ENCODE measurements around the gene SYNJ1. TPM values are rescaled to one million over a fixed set of nuclear protein-coding genes. Genes with fewer than 3 reads are reported as not detected.
A peak's percentile ranks its signal among the peaks of the same experiment; 100 is the strongest.

Gene SYNJ1
- total RNA-seq, 1 donor = 6.2 TPM

GRCh38 chr21:32653326-32653901, 74.4 kb downstream of the SYNJ1 start:
- H3K4me3 ChIP-seq (ENCODE audit: insufficient read depth, low read length) = no peak overlapping the region
- H3K4me1 ChIP-seq (ENCODE audit: insufficient read depth, low read length) = no peaks in the 10 kb centered on the region
- H3K9me3 ChIP-seq (ENCODE audit: low read depth, low read length) = no peaks in the 10 kb centered on the region
- H2AFZ ChIP-seq (ENCODE audit: low read length) = no peak overlapping the region
- no peak overlapping the region for H3K27ac ChIP-seq (ENCODE audit: low read depth, low read length)
- H3K27me3 ChIP-seq (ENCODE audit: insufficient read depth, low read length) = no peaks in the 10 kb centered on the region
- no peak for DNase-seq (ENCODE audit: insufficient read length, low spot score, missing footprints)
- H3K36me3 ChIP-seq (ENCODE audit: insufficient read depth, low read length) = peaks cover 13% of the 10 kb centered on the region
- no peaks in the 10 kb centered on the region for H3K79me2 ChIP-seq (ENCODE audit: insufficient read depth, low read length)
- H4K20me1 ChIP-seq (ENCODE audit: insufficient read depth, low read length) = no peaks in the 10 kb centered on the region
- H3K4me2 ChIP-seq (ENCODE audit: insufficient read depth, low read length) = no peak overlapping the region
- TF ChIP-seq CTCF (IDR thresholded peaks at IDR 0.05; ENCODE audit: extremely low read depth, low read depth, low read length) = peak; percentile 64

GRCh38 chr21:32648165-32648564, 79.6 kb downstream of the SYNJ1 start:
- H4K20me1 ChIP-seq (ENCODE audit: insufficient read depth, low read length) = no peaks in the 10 kb centered on the region
- no peaks in the 10 kb centered on the region for H3K4me1 ChIP-seq (ENCODE audit: insufficient read depth, low read length)
- H3K79me2 ChIP-seq (ENCODE audit: insufficient read depth, low read length) = no peaks in the 10 kb centered on the region
- H3K27ac ChIP-seq (ENCODE audit: low read depth, low read length) = no peak overlapping the region
- H3K4me2 ChIP-seq (ENCODE audit: insufficient read depth, low read length) = no peak overlapping the region
- DNase-seq (ENCODE audit: insufficient read length, low spot score, missing footprints) = no peak
- peaks cover 12% of the 10 kb centered on the region for H3K36me3 ChIP-seq (ENCODE audit: insufficient read depth, low read length)
- H3K9me3 ChIP-seq (ENCODE audit: low read depth, low read length) = no peaks in the 10 kb centered on the region
- no peak overlapping the region for H2AFZ ChIP-seq (ENCODE audit: low read length)
- H3K27me3 ChIP-seq (ENCODE audit: insufficient read depth, low read length) = no peaks in the 10 kb centered on the region
- no peak for TF ChIP-seq CTCF (IDR thresholded peaks at IDR 0.05; ENCODE audit: extremely low read depth, low read depth, low read length)
- no peak overlapping the region for H3K4me3 ChIP-seq (ENCODE audit: insufficient read depth, low read length)

- DNase-seq (ENCODE audit: insufficient read length, low spot score, missing footprints) = no peak
- H2AFZ ChIP-seq (ENCODE audit: low read length) = no peak overlapping the region
- no peak for TF ChIP-seq CTCF (IDR thresholded peaks at IDR 0.05; ENCODE audit: extremely low read depth, low read depth, low read length)
- no peaks in the 10 kb centered on the region for H3K79me2 ChIP-seq (ENCODE audit: insufficient read depth, low read length)
- H3K9me3 ChIP-seq (ENCODE audit: low read depth, low read length) = no peaks in the 10 kb centered on the region
- H3K4me3 ChIP-seq (ENCODE audit: insufficient read depth, low read length) = no peak overlapping the region
- no peaks in the 10 kb centered on the region for H3K27me3 ChIP-seq (ENCODE audit: insufficient read depth, low read length)
- H3K4me1 ChIP-seq (ENCODE audit: insufficient read depth, low read length) = no peaks in the 10 kb centered on the region
- peaks cover 20% of the 10 kb centered on the region for H3K36me3 ChIP-seq (ENCODE audit: insufficient read depth, low read length)
- no peaks in the 10 kb centered on the region for H4K20me1 ChIP-seq (ENCODE audit: insufficient read depth, low read length)
- H3K4me2 ChIP-seq (ENCODE audit: insufficient read depth, low read length) = no peak overlapping the region
- H3K27ac ChIP-seq (ENCODE audit: low read depth, low read length) = no peak overlapping the region
Observed at GRCh38 chr21:32645261-32646182, 82.3 kb downstream of the SYNJ1 start.

Data from osteoblast (primary cell).